ENCODE data around the gene UQCC5. TPM values are rescaled to one million over a fixed set of nuclear protein-coding genes. Genes with fewer than 3 reads are reported as not detected.

UQCC5 gene
- polyA plus RNA-seq, 1 donor (not counting 4 experiments of a cell fraction or from before 2014, with no cell fraction given) = 20.0 TPM

DNA sequence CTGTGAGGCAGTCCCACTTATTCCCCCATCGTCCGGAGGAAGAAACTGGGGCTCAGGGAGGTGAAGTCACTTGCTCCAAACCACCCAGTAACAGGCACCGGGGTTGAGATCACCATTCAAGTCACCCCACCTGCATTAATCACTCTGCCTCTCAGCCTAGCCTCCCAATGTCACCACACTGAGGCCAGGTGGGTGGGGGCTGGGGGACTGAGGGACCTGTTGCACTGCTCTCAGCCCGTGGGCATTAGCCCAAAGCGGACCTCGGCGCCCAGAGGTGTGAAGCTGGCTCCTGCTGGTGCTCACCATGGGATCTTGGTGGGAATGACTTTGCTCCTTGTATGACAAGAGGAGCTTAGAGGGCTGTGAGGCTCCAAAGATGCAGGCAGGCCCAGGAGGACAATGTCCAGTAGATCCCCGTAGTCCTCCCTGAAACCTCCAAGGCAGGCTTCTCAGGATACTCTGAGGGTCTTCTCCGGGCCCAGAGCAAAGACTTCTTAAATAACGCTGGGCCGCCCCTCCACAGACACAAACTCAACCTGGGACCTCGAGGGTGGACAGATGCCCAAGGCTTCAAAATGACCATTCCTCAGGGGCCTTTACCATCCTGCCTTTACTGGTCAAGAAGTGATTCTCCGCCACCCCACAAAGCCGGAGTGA, 4.4 kb upstream of the UQCC5 start:
- peaks cover 29% of the 10 kb centered on the region for H3K4me1 ChIP-seq (ENCODE audit: control insufficient read depth, extremely low read depth, insufficient read depth, low read length)
- H3K9me1 ChIP-seq (ENCODE audit: control insufficient read depth, extremely low read depth, insufficient read depth, low read length) = no peaks in the 10 kb centered on the region
- H2AFZ ChIP-seq (ENCODE audit: control insufficient read depth, low read length) = no peak overlapping the region
- dilution Hi-C loops (cut with MboI; ENCODE audit: extremely low pct_ligation_motif_present, low sequenced_read_pairs) = no loop called here
- DNase-seq (ENCODE audit: low read depth, low spot score) = no peak
- H3K36me3 ChIP-seq (ENCODE audit: control insufficient read depth in 2 of 2, extremely low read depth in 1 of 2, insufficient read depth in 2 of 2, low read length in 2 of 2) = peaks cover 6 to 15% of the 10 kb centered on the region in 2 experiments
- no peaks in the 10 kb centered on the region for H4K20me1 ChIP-seq (ENCODE audit: control insufficient read depth, extremely low read depth, insufficient read depth, low read length)
- no peak overlapping the region for H3K27ac ChIP-seq (ENCODE audit: control insufficient read depth, insufficient read depth, low read length)
- no peak overlapping the region for H3K9ac ChIP-seq (ENCODE audit: control insufficient read depth, extremely low read depth, insufficient read depth, low read length)
- FAIRE-seq = no peak
- H3K27me3 ChIP-seq (ENCODE audit: control insufficient read depth, extremely low read depth, insufficient read depth, low read length) = no peaks in the 10 kb centered on the region
- H3K4me2 ChIP-seq (ENCODE audit: control insufficient read depth, extremely low read depth, insufficient read depth, low read depth, low read length) = peak overlapping the region; percentile 80
- no peaks in the 10 kb centered on the region for H3K9me3 ChIP-seq (ENCODE audit: control insufficient read depth, low read depth, low read length)
- H3K79me2 ChIP-seq (ENCODE audit: control insufficient read depth, insufficient read depth, low read length) = peaks cover 15% of the 10 kb centered on the region
- TF ChIP-seq CTCF (optimal IDR thresholded peaks at IDR 0.05 in 1 of 3, IDR thresholded peaks at IDR 0.05 in 1 of 3, conservative IDR thresholded peaks at IDR 0.05 in 1 of 3; ENCODE audit: extremely low read depth in 1 of 3, insufficient read depth in 2 of 3, low read length in 3 of 3) = no peak
- no peak for TF ChIP-seq EZH2 (IDR thresholded peaks at IDR 0.05; ENCODE audit: low read length)
- no peak overlapping the region for H3K4me3 ChIP-seq (ENCODE audit: control insufficient read depth in 2 of 3, extremely low read depth in 1 of 3, insufficient read depth in 2 of 3, low read depth in 1 of 3, low read length in 3 of 3)

DNA sequence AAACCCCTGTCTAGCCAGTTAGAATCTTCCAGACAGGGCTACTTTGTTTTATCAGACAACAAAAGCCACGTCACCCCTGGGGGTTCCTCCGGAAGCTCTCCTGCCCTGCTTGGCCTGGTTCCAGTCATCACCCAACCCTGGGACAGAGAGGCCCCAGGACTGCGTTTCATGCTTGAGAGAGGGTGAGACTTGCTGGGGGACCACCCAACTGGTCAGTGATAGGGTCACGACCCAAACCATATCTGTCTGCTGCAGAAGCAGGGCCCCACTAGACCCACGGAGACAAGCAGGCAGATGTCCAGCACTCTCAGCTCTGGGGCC, 3.9 kb upstream of the UQCC5 start:
- peak overlapping the region; percentile 58 to 65 (median 63) for H3K4me3 ChIP-seq (ENCODE audit: control insufficient read depth in 2 of 3, extremely low read depth in 1 of 3, insufficient read depth in 2 of 3, low read depth in 1 of 3, low read length in 3 of 3)
- peaks cover 20% of the 10 kb centered on the region for H3K79me2 ChIP-seq (ENCODE audit: control insufficient read depth, insufficient read depth, low read length)
- H3K4me2 ChIP-seq (ENCODE audit: control insufficient read depth, extremely low read depth, insufficient read depth, low read depth, low read length) = peak overlapping the region; percentile 80
- FAIRE-seq (no peak), DNase-seq (ENCODE audit: low read depth, low spot score) (no peak)
- no peak overlapping the region for H3K27ac ChIP-seq (ENCODE audit: control insufficient read depth, insufficient read depth, low read length)
- H3K27me3 ChIP-seq (ENCODE audit: control insufficient read depth, extremely low read depth, insufficient read depth, low read length) = no peaks in the 10 kb centered on the region
- H3K9me3 ChIP-seq (ENCODE audit: control insufficient read depth, low read depth, low read length) = no peaks in the 10 kb centered on the region
- peaks cover 5 to 15% of the 10 kb centered on the region in 2 experiments for H3K36me3 ChIP-seq (ENCODE audit: control insufficient read depth in 2 of 2, extremely low read depth in 1 of 2, insufficient read depth in 2 of 2, low read length in 2 of 2)
- H4K20me1 ChIP-seq (ENCODE audit: control insufficient read depth, extremely low read depth, insufficient read depth, low read length) = no peaks in the 10 kb centered on the region
- TF ChIP-seq CTCF (optimal IDR thresholded peaks at IDR 0.05 in 1 of 3, IDR thresholded peaks at IDR 0.05 in 1 of 3, conservative IDR thresholded peaks at IDR 0.05 in 1 of 3; ENCODE audit: extremely low read depth in 1 of 3, insufficient read depth in 2 of 3, low read length in 3 of 3) (no peak), EZH2 (IDR thresholded peaks at IDR 0.05; ENCODE audit: low read length) (no peak)
- H3K9me1 ChIP-seq (ENCODE audit: control insufficient read depth, extremely low read depth, insufficient read depth, low read length) = no peaks in the 10 kb centered on the region
- peak overlapping the region; percentile 65 for H3K9ac ChIP-seq (ENCODE audit: control insufficient read depth, extremely low read depth, insufficient read depth, low read length)
- dilution Hi-C loops (cut with MboI; ENCODE audit: extremely low pct_ligation_motif_present, low sequenced_read_pairs) = no loop called here
- peaks cover 29% of the 10 kb centered on the region for H3K4me1 ChIP-seq (ENCODE audit: control insufficient read depth, extremely low read depth, insufficient read depth, low read length)
- no peak overlapping the region for H2AFZ ChIP-seq (ENCODE audit: control insufficient read depth, low read length)
